Stomach (tissue), 4 donors: ENCODE data around the gene AVPR2.

Experiments used
- POLR2A ChIP-seq, 4 donors: fragments of 450-650 bp; IDR thresholded peaks; one replicate each; pipeline ENCODE4 v1.6.1; 2016; ENCODE audit warnings: antibody characterized with exemption in 4 of 4, control low read depth in 2 of 4, mild to moderate bottlenecking in 1 of 4, moderate library complexity in 1 of 4
- POLR2AphosphoS5 ChIP-seq, 3 donors: sonication (generic); formaldehyde crosslinking; IDR thresholded peaks; one replicate each; pipeline ENCODE4 v1.6.1; 2016; ENCODE audit warnings: antibody characterized with exemption in 3 of 3

GRCh38 chrX:153864561-153865320 is 39.7 kb upstream of the AVPR2 start:
- TF ChIP-seq POLR2AphosphoS5 (IDR thresholded peaks at IDR 0.05): no peak
- no peak for TF ChIP-seq POLR2A (IDR thresholded peaks at IDR 0.05)
